ENCODE data around the gene LRFN5. TPM values are rescaled to one million over a fixed set of nuclear protein-coding genes. Genes with fewer than 3 reads are reported as not detected.
A peak's percentile ranks its signal among the peaks of the same experiment; 100 is the strongest.

The LRFN5 gene
- total and polyA plus RNA-seq, 2 of the 8 experiments (the other 6 are each of a cell fraction or from before 2014, with no cell fraction given) = 0.85 to 4.7 TPM

GRCh38 chr14:41604721-41605531 lies 1.8 kb upstream of the LRFN5 start (continued):
- TF ChIP-seq RAD21 (IDR thresholded peaks at IDR 0.05 in 1 of 2, conservative IDR thresholded peaks at IDR 0.05 in 1 of 2; ENCODE audit: low read depth in 2 of 2, low read length in 2 of 2) (peak in 1 of 2 experiments; percentile 26; a peak in 2 of 4 replicates), KDM4A (IDR thresholded peaks at IDR 0.05; ENCODE audit: low read depth, low read length, severe bottlenecking) (peak; percentile 50), SIN3A (conservative IDR thresholded peaks at IDR 0.05 in 1 of 2, IDR thresholded peaks at IDR 0.05 in 1 of 2; ENCODE audit: low read depth in 1 of 2, low read length in 2 of 2) (peak in 1 of 2 experiments; percentile 61; a peak in 1 of 4 replicates), CREB1 (IDR thresholded peaks at IDR 0.05) (no peak), MAFK (IDR thresholded peaks at IDR 0.05; ENCODE audit: low read depth, low read length) (no peak), SUZ12 (IDR thresholded peaks at IDR 0.05; ENCODE audit: low read length) (no peak; the same call in 1 of the 2 replicates), EZH2 (IDR thresholded peaks at IDR 0.05; ENCODE audit: low read depth, low read length, severe bottlenecking) (no peak), ASH2L (IDR thresholded peaks at IDR 0.05; ENCODE audit: low read length) (no peak), SRF (IDR thresholded peaks at IDR 0.05; ENCODE audit: low read depth, low read length) (no peak), JUN (IDR thresholded peaks at IDR 0.05; ENCODE audit: low read depth, low read length) (no peak)

Measured in H1 (cell line).